GM21423 (cell line): Measurements from ENCODE around the gene DIAPH3.

ENCODE experiments used
- ATAC-seq: cut with Tn5 transposase; IDR thresholded peaks from one replicate; pipeline ENCODE4 v1.9.1; 2021; ENCODE audit warnings: mild to moderate bottlenecking, moderate library complexity; ENCODE audit not compliant: unreplicated experiment

The DIAPH3 gene

GRCh38 chr13:59641817-59642216, 521.9 kb downstream of the DIAPH3 start:
- ATAC-seq: no peak

- no peak for ATAC-seq
Measured at GRCh38 chr13:59641261-59641660, 522.5 kb downstream of the DIAPH3 start.

- no peak for ATAC-seq
Measured at GRCh38 chr13:59638404-59638803, 525.3 kb downstream of the DIAPH3 start.

- ATAC-seq: no peak
Measured at GRCh38 chr13:59635589-59635988, 528.1 kb downstream of the DIAPH3 start.

- no peak for ATAC-seq
Measured at GRCh38 chr13:59633290-59633689, 530.4 kb downstream of the DIAPH3 start.

GRCh38 chr13:59631271-59631670, 532.5 kb downstream of the DIAPH3 start:
- ATAC-seq: no peak

GRCh38 chr13:59625111-59625510, 538.6 kb downstream of the DIAPH3 start:
- ATAC-seq: no peak

- no peak for ATAC-seq
Measured at GRCh38 chr13:59623206-59623915, 540.4 kb downstream of the DIAPH3 start.

GRCh38 chr13:59621773-59622172, 542.0 kb downstream of the DIAPH3 start:
- no peak for ATAC-seq
